NCI-H774 (cell line): ENCODE measurements around the gene KRT4.
"Not testable (repeated sequence)": the region's sequence is repeated elsewhere in the genome, so short reads cannot be mapped to it uniquely, and the experiment has no call there.

Source experiments
- DNase-seq: peaks from one replicate; lab custom pipeline; 2025; lab: John Stamatoyannopoulos, UW

Gene KRT4

GRCh38 chr12:52813885-52814709 lies at the start of gene KRT4:
Gene KRT4, minus strand, starts transcription at chr12:52814116. Its CDS starts 58 bp downstream, at chr12:52814058.
- peak; percentile 65 for DNase-seq

DNA sequence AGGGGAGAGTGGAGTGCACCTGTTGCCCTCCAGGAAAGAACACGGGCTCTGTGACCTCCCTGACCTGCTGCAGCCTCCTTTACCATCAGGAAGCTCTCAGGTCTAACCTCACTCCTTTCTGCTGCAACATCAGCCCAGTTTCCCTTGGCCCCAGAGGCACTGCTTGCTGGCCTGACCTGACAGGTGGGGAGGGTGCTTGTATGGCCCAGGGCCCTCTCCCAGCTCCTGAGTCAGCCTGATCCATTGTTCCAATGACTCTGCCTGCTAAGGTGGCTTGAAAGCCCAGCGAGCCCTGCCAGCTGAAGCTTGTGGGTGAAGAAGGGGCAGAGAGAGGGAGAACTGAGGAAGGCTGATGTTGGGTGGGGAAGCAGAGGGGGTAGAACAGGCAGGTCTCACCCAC lies 48.1 kb upstream of the KRT4 start:
- no peak for DNase-seq

DNA sequence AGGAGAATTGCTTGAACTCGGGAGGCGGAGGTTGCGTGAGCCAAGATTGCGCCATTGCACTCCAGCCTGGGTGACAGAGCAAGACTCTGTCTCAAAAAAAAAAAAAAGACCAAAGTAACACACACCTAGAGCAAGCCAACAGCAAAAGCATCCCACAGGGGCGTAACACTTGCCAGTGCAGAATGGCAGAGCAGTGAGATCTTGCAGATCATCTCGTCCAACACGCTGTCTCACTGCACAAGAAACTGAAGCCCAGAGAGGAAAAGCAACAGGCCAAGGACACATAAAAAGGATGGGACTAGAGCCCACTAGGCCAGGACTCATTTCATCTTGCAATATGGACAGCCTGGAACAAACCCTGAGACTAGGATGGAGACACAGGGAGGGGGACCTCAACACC lies 47.6 kb upstream of the KRT4 start:
- no peak for DNase-seq

- DNase-seq: no peak
Observed at GRCh38 chr12:52860102-52860823, 46.3 kb upstream of the KRT4 start.

- DNase-seq: no peak
Observed at GRCh38 chr12:52857500-52857899, 43.6 kb upstream of the KRT4 start.

GRCh38 chr12:52856787-52857186 lies 42.9 kb upstream of the KRT4 start:
- no peak for DNase-seq

- not testable (repeated sequence) for DNase-seq
Observed at GRCh38 chr12:52856077-52856476, 42.2 kb upstream of the KRT4 start.

DNA sequence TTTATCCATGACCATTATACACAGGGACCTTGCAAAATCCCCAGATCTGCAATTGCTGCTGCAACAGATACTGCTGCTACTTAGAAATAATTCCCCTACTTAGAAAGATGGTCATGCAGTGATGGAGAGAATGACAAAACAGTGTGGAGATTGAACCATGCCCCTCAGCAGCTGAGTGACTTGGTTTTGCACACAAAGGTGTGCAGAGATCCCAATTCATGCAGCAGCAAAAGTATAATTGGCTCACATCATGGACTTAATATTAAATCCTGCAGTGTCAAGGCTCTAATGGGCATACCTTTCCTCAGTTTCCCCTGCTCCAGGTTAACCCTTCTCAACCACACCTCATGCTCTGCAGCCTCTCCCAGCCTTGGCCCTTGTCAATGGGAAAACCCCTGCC lies 37.9 kb upstream of the KRT4 start:
- DNase-seq: no peak

DNA sequence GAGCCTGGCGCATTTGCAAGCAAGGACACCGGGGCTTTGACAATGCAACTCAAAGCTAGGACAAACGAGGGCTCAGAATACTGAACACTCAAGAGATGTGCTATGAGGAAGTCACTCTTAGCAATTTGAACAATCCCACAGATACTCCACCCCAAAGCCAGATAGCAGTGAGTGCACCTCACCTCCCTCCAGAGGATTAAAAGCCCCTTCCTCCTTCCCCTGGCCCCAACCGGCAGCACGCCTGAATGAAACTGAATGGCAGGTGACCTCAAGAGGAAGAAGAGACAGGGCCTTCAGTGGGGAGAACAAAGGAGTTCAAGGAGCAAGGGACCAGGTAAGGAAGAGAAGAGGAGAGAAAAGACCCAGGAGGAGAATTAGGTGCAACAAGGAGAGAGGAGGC lies 36.8 kb upstream of the KRT4 start:
- DNase-seq: no peak

DNA sequence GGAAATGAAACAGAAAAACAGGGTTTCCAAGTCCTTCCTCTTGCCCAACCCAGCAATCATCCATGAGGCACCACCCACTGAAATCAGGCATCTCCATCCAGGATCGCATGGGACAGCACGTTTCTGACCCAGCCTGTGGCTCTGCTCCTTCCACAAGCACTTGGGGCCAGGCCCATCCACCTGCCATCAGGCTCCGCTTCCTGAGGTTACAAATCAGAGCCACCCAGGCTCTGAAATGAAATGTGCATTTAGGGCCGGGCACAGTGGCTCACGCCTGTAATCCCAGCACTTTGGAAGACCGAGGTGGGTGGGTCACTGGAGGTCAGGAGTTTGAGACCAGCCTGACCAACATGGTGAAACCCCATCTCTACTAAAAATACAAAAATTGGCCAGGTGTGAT lies 35.6 kb upstream of the KRT4 start:
- no peak for DNase-seq

GRCh38 chr12:52848661-52849255 lies 34.8 kb upstream of the KRT4 start, which contains the start of gene KRT78:
Gene KRT78, minus strand, starts transcription at chr12:52848994. Its CDS starts 64 bp downstream, at chr12:52848930.
- DNase-seq: no peak

GRCh38 chr12:52847335-52848102 lies 33.6 kb upstream of the KRT4 start:
- DNase-seq: no peak

GRCh38 chr12:52846356-52846970 lies 32.5 kb upstream of the KRT4 start:
- no peak for DNase-seq

DNA sequence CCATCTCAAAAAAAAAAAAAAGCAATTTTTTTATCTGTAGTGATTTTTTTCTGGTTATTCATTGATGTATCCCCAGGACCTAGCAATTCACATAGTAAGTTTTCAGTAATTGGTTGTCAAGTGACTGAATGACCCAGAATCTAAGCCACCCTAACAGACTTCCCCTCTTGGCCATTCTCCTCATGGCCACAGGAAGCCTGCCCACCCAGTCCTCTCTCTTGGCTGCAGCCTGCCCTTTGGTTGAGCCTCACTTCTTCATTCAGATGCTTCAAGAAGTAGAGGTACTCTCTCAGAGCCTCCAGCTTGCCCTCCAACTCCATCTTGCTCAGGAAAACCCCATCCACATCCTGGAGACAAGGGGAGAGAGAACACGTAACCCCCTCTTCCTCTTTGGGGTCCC lies 32.0 kb upstream of the KRT4 start:
- DNase-seq: no peak

- no peak for DNase-seq
Observed at GRCh38 chr12:52844386-52844785, 30.5 kb upstream of the KRT4 start.

DNA sequence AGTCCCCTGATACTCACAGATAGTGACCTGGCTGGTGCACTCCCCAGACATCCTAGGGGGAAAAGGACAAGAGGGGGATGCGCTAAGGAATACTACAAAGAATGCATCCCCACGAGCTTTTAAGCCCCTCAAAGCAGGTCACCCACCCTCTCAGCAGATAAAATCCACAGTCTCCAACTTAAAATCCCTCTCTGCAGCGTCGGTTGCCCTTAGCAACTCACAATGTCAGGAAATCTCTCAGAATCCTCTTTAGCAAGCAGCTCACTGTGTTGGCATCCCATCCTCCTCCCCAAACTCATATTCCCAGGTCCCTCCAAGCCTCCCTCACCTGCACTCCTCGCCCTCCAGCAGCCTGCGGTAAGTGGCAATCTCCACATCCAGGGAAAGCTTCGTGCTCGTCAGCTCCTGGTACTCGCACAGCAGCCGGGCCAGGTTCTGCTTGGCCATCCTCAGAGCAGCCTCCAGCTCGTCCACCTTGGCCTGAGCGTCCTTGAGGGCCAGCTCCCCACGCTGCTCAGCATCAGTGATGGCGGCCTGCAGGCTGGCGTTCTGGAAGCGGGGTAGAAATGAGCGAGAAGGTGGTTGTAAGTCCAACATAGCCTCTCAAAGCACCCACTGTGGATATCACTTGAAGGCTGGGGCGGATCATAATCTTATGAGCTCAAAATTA lies 25.7 kb upstream of the KRT4 start:
- no peak for DNase-seq

DNA sequence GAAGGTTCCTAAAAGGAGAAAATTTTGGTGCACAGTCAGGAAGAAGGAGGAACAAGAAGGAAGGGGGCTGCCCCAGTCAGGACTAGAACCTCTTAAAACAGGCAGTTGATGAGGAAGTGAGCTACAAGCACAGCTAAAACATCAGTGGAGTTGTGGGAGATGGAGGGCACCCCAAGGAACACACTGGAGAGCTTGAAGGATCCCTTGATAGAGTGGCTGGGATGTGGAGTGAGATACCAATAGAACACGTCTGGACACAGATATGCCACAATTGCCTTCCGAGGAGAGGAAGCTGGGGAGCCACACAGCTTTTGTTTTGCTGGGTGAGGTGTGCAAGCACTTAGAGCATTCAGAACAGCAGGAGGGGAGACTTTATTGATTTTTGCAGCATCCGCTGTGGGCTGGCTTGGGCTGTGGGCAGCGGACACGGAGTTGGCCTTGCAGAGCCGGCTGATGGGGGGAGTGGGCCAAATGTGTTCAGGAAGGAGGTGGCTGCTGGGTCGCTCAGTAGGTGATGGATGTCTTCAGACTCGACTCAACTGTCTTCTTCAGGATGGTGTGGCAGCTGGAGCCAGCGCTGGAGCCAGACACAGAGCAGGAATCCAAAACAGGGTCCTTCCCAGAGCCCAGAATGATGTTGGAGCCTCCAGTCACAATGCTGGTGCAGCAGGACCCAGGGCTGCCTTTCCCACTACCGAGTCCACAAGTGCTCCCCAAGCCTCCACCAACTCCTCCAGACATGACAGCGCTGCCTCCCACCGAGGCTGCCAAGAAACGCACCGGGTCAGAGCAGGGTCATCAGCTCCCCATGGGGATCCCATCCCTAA lies 24.9 kb upstream of the KRT4 start:
- no peak for DNase-seq

DNA sequence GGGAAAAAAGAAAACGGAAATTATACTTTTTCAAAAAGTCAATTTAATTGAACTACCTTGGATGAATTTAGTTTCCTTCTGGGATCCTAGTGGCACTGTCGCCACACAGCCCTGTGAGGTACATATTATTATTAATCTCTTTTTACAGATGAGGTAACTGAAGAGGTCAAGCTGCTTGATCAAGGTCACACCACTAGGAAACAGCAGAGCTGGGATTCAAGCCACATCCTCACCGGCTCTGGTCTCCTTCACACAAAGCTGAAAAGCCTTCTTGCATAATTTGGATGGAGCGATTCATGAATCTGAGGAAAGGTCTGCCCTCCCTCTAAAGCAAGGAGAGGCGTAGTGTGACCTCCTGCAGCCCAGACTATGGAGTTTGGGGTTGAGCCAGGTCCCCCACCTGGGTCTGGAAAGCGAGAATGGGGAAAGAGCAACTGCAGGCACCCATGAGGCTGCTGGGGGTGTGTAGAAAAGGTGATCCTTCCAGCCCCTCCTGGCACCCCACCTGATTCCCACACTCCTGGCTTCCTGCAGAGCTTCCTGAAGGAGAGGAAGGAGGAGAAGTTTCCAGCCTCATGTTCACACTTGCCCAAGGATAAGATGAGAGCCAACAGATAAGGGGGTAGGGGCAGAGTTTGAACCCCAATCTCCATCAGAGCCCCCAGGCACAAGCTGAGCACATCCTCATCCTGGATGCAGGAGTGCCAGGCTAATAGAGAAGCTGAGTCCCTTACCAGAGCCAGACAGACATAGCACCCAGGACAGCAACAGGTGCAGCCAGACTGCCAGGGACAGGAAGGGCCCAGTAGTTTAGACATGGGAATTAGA lies 24.1 kb upstream of the KRT4 start:
- DNase-seq: no peak

DNA sequence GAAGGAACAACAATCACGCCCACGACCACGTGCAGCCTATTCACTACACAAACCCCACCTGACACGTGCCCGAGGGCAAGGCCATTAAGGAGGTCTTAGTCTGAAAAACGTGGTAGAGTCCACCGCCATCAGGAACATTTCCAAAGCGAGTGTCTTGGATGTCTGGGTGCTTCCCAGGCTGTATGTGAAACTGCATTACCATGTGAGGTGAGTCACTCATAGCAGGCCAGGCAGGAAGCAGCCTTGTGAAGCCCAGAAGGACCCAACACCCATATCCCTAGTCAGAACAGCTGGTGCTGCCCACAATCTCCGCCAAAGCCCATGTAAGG lies 23.5 kb upstream of the KRT4 start:
- no peak for DNase-seq
